ENCODE data around the gene CBX2.
A peak's percentile ranks its signal among the peaks of the same experiment; 100 is the strongest.

The CBX2 gene

GRCh38 chr17:79741401-79741750 is 36.6 kb upstream of the CBX2 start:
- DNase-seq: no peak
- peak overlapping the region; percentile 51 for H3K4me3 ChIP-seq (ENCODE audit: low read depth, low read length)
- no peaks in the 10 kb centered on the region for H3K9me3 ChIP-seq
- no peak for TF ChIP-seq CTCF (IDR thresholded peaks at IDR 0.05; ENCODE audit: low read depth, low read length)
- peaks cover 3% of the 10 kb centered on the region; the same call in 1 of the 2 replicates for H3K4me1 ChIP-seq
- peaks cover under 1% of the 10 kb centered on the region; the same call in 1 of the 2 replicates for H3K27me3 ChIP-seq
- H3K36me3 ChIP-seq: no peaks in the 10 kb centered on the region

- Histone ChIP-seq H3K4me3 (ENCODE audit: low read depth, low read length) (peak overlapping the region; percentile 51), H3K9me3 (no peaks in the 10 kb centered on the region), H3K36me3 (no peaks in the 10 kb centered on the region), H3K27me3 (peaks cover 7% of the 10 kb centered on the region), H3K4me1 (peaks cover 3% of the 10 kb centered on the region; the same call in 1 of the 2 replicates)
- peak; percentile 86 for TF ChIP-seq CTCF (IDR thresholded peaks at IDR 0.05; ENCODE audit: low read depth, low read length)
- peak; percentile 87 for DNase-seq
Measured at GRCh38 chr17:79741751-79742588, 36.0 kb upstream of the CBX2 start.

- Histone ChIP-seq H3K27me3 (peaks cover 13% of the 10 kb centered on the region), H3K4me3 (ENCODE audit: low read depth, low read length) (no peak overlapping the region), H3K36me3 (no peaks in the 10 kb centered on the region), H3K9me3 (no peaks in the 10 kb centered on the region), H3K4me1 (peaks cover 3% of the 10 kb centered on the region; the same call in 1 of the 2 replicates)
- DNase-seq: no peak
- no peak for TF ChIP-seq CTCF (IDR thresholded peaks at IDR 0.05; ENCODE audit: low read depth, low read length)
Measured at GRCh38 chr17:79742589-79742918, 35.4 kb upstream of the CBX2 start.

GRCh38 chr17:79742951-79743476 is 34.9 kb upstream of the CBX2 start:
- Histone ChIP-seq H3K4me3 (ENCODE audit: low read depth, low read length) (no peak overlapping the region), H3K27me3 (peaks cover 17% of the 10 kb centered on the region), H3K9me3 (no peaks in the 10 kb centered on the region), H3K36me3 (no peaks in the 10 kb centered on the region), H3K4me1 (peaks cover 6% of the 10 kb centered on the region; the same call in 1 of the 2 replicates)
- no peak for DNase-seq
- TF ChIP-seq CTCF (IDR thresholded peaks at IDR 0.05; ENCODE audit: low read depth, low read length): no peak

GRCh38 chr17:79743614-79744013 is 34.3 kb upstream of the CBX2 start:
- no peak for DNase-seq
- no peak overlapping the region for H3K4me3 ChIP-seq (ENCODE audit: low read depth, low read length)
- peaks cover 6% of the 10 kb centered on the region; the same call in 1 of the 2 replicates for H3K4me1 ChIP-seq
- no peaks in the 10 kb centered on the region for H3K36me3 ChIP-seq
- peaks cover 23% of the 10 kb centered on the region for H3K27me3 ChIP-seq
- H3K9me3 ChIP-seq: no peaks in the 10 kb centered on the region
- TF ChIP-seq CTCF (IDR thresholded peaks at IDR 0.05; ENCODE audit: low read depth, low read length): no peak

- no peaks in the 10 kb centered on the region for H3K36me3 ChIP-seq
- H3K27me3 ChIP-seq: peaks cover 40% of the 10 kb centered on the region
- no peak for TF ChIP-seq CTCF (IDR thresholded peaks at IDR 0.05; ENCODE audit: low read depth, low read length)
- no peak for DNase-seq
- H3K4me1 ChIP-seq: peaks cover 3% of the 10 kb centered on the region; the same call in 1 of the 2 replicates
- no peaks in the 10 kb centered on the region for H3K9me3 ChIP-seq
- H3K4me3 ChIP-seq (ENCODE audit: low read depth, low read length): no peak overlapping the region
Measured at GRCh38 chr17:79745641-79746105, 32.3 kb upstream of the CBX2 start.
